BLaER1 (cell line): ENCODE data around the gene HOXB2.

ENCODE experiments used
- H3K27ac ChIP-seq: shearing (Covaris generic); formaldehyde crosslinking; 2 replicates; pipeline ENCODE4 v1.8.1; 2022
- H3K27me3 ChIP-seq: shearing (Covaris generic); formaldehyde crosslinking; 2 replicates; pipeline ENCODE4 v1.8.1; 2022
- H3K36me3 ChIP-seq: shearing (Covaris generic); formaldehyde crosslinking; 2 replicates; pipeline ENCODE4 v1.8.1; 2022
- H3K4me1 ChIP-seq: shearing (Covaris generic); formaldehyde crosslinking; 2 replicates; pipeline ENCODE4 v1.8.1; 2022
- H3K4me2 ChIP-seq: shearing (Covaris generic); formaldehyde crosslinking; 2 replicates; pipeline ENCODE4 v1.8.1; 2022
- H3K4me3 ChIP-seq: shearing (Covaris generic); formaldehyde crosslinking; 2 replicates; pipeline ENCODE4 v1.8.1; 2022
- H3K9ac ChIP-seq: shearing (Covaris generic); formaldehyde crosslinking; 2 replicates; pipeline ENCODE4 v1.8.1; 2022
- H3K9me3 ChIP-seq: shearing (Covaris generic); formaldehyde crosslinking; 2 replicates; pipeline ENCODE4 v1.8.1; 2022
- H4K20me1 ChIP-seq: shearing (Covaris generic); formaldehyde crosslinking; 2 replicates; pipeline ENCODE4 v1.8.1; 2022
- Cebpa-rat ChIP-seq: shearing (Covaris generic); IDR thresholded peaks from 2 replicates; pipeline ENCODE4 v1.8.1; 2022

The HOXB2 gene

DNA sequence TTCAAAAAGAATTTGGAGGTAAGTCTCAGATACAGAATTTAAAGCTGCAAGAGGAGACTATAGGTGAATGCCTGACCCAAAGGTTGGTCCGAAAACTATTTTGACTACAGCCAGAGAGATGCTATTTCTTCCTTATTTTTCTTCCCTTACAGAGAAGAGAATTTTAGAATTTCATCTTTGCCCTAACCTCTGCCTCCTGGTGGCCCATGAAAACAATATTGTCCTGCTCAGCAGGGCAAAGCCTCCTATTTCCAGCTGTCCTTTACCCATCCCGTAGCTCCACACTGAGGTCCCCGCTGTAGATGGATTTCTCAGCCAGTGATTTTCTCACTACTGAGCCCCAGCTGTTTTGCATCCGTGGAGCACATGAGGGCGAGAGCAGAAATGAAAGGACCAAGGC is 38.7 kb downstream of the HOXB2 start:
- Histone ChIP-seq H3K9ac (no peak overlapping the region), H3K4me2 (no peak overlapping the region), H3K4me1 (no peaks in the 10 kb centered on the region), H3K27ac (no peak overlapping the region), H3K27me3 (no peaks in the 10 kb centered on the region), H3K36me3 (no peaks in the 10 kb centered on the region), H3K4me3 (no peak overlapping the region), H4K20me1 (no peaks in the 10 kb centered on the region), H3K9me3 (no peaks in the 10 kb centered on the region)
- TF ChIP-seq Cebpa-rat = no peak

DNA sequence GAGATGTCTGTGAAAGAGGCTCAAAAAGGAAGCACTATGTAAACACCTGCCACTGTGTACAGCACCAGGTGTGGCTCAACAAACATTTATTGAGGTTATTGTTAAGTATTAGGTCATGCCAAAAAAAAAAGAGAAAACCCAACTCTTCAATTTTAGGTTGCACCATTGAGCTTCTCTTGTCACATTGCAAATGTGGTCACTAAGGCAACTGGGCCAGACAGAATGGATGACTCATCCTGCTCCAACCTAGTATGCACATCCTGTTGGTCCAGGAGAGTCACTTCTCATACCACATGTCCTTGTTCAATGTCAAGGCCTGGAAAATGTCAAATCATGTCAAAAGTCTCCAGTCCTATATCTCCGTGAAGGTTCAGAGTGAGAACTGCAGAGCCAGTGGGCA is 39.1 kb downstream of the HOXB2 start:
- H3K4me1 ChIP-seq = no peaks in the 10 kb centered on the region
- H3K36me3 ChIP-seq = no peaks in the 10 kb centered on the region
- H3K9ac ChIP-seq = no peak overlapping the region
- no peaks in the 10 kb centered on the region for H3K9me3 ChIP-seq
- no peak overlapping the region for H3K27ac ChIP-seq
- no peaks in the 10 kb centered on the region for H3K27me3 ChIP-seq
- no peak overlapping the region for H3K4me2 ChIP-seq
- TF ChIP-seq Cebpa-rat = no peak
- H4K20me1 ChIP-seq = no peaks in the 10 kb centered on the region
- no peak overlapping the region for H3K4me3 ChIP-seq

DNA sequence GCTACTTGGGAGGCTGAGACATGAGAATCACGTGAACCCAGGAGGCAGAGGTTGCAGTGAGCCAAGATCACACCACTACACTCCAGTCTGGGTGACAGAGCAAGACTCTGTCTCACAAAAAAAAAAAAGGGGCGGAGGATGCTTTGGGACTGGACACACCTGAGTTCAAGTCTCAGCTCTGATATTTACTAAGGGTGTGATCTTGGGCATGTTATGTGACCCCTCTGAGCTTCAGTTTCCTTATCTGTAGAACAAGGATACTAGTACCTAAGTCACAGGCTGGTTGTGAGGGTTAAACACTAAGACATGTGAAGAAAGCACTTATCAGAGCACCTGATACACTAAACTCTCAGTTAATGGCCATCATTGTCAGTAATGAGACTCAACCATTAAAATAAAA is 40.0 kb downstream of the HOXB2 start:
- Histone ChIP-seq H3K36me3 (no peaks in the 10 kb centered on the region), H3K4me1 (no peaks in the 10 kb centered on the region), H3K4me3 (no peak overlapping the region), H3K9me3 (no peaks in the 10 kb centered on the region), H3K27me3 (no peaks in the 10 kb centered on the region), H3K4me2 (no peak overlapping the region), H3K27ac (no peak overlapping the region), H3K9ac (no peak overlapping the region), H4K20me1 (no peaks in the 10 kb centered on the region)
- TF ChIP-seq Cebpa-rat = no peak

DNA sequence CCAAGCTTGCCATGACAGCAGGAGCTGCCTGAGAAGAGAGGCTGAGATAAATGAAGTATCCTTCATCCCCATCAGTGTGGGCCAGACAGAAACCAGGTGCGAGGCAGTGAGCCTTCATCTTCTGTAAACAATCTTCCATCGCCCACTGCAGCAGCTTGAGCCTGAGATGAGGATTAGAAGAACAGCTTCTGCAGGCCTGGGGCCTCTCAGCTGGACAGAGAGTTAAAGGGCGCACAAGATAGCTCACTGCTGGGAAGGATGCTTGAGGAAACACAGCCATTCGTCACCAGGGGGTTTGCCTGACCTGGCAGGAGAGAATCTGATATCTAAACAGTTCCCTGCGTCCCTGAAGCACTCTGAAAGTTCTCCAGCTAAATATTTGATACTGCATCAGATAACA is 41.2 kb downstream of the HOXB2 start:
- Histone ChIP-seq H3K9me3 (no peaks in the 10 kb centered on the region), H3K4me2 (no peak overlapping the region), H3K4me1 (no peaks in the 10 kb centered on the region), H3K36me3 (no peaks in the 10 kb centered on the region), H3K9ac (no peak overlapping the region), H3K27me3 (no peaks in the 10 kb centered on the region), H3K27ac (no peak overlapping the region), H4K20me1 (no peaks in the 10 kb centered on the region), H3K4me3 (no peak overlapping the region)
- TF ChIP-seq Cebpa-rat = no peak

DNA sequence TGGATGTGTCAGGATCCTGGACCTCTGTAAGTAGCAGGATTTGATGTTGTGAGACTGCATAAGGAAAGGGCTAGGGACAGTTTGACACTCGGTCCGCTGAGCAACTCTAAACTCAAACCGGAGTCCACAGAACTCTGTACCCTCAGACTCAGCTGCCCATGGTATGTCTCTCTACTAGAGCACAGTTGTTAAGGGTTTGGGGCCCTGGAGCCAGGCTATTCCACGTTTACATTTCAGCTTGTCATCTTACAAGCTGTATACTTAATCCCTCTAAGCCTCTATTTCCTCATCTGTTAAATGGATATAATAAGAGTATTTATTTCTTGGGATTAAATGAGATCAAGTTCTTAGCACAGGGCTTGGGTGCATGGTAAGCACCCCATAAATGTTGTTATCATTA is 42.0 kb downstream of the HOXB2 start:
- no peaks in the 10 kb centered on the region for H4K20me1 ChIP-seq
- H3K4me2 ChIP-seq = no peak overlapping the region
- H3K9ac ChIP-seq = no peak overlapping the region
- H3K4me1 ChIP-seq = no peaks in the 10 kb centered on the region
- no peaks in the 10 kb centered on the region for H3K36me3 ChIP-seq
- no peaks in the 10 kb centered on the region for H3K9me3 ChIP-seq
- H3K27ac ChIP-seq = no peak overlapping the region
- no peak for TF ChIP-seq Cebpa-rat
- H3K4me3 ChIP-seq = no peak overlapping the region
- no peaks in the 10 kb centered on the region for H3K27me3 ChIP-seq

DNA sequence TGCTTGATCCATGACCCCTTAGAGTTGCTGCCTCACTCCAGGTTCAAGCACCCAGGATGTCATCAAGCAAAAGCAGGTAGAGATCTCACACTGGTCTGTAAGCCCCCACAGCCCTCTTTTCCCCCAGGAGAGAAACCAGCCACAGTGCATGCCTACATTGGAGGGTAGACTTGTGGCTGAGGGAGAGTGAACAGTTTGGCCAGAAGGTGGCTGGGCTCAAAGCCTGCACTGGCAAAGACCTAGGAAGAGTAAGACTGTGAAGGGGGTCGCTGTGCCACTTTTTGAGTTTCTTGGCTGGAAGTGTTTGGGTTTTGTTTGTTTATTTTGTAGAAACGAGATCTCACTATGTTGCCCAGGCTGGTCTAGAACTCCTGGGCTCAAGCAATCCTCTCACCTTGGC is 42.6 kb downstream of the HOXB2 start:
- Histone ChIP-seq H3K36me3 (no peaks in the 10 kb centered on the region), H3K9ac (no peak overlapping the region), H4K20me1 (no peaks in the 10 kb centered on the region), H3K27me3 (no peaks in the 10 kb centered on the region), H3K9me3 (no peaks in the 10 kb centered on the region), H3K4me3 (no peak overlapping the region), H3K4me1 (no peaks in the 10 kb centered on the region), H3K4me2 (no peak overlapping the region), H3K27ac (no peak overlapping the region)
- no peak for TF ChIP-seq Cebpa-rat

DNA sequence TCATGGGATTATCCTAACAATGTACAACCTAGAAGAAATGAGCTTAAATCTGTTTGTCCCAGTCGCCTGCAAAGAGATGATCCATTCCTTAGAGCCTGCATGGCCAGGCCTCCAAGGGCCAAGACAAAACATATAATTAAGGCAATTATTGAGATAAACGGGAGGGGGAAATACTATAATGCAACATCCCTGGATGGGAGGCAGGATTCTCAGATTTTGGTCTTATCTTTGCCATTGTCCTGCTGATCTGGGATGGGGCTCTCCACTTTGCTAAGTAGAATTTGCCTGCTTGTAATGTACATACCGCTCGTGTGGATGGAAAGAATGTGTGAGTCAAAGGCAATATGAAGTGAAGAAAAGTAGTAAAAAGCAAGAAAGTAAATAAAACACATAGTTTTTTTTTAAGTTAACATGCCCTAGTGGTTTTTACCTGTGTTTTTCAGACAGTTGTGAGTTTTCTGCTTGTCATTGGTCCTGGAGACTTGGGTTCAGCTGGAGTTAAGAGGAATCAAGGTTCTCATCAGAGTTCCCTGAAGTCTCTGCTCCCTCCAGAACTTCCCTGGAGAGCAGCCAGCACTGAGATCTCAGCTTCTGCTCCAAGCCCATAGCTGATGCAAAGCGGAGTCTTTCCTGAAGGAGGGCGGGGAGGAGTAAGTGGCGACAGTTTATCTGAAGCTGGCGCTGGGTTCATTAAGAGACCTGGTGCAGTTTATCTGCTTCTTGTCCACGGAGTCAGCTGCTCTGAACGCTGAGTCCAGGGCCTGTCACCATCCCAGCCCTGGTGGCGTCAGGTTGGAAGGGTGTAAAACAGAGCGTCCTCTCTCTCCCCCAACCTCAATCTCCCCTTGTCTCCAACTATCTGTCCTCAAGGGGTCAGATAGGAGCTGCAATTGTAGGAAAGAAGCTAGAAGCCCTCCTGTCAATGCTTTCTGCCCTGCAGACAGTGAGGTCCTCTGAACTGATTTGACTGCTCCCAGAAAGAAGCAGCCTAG is 44.2 kb downstream of the HOXB2 start:
- H3K36me3 ChIP-seq = no peaks in the 10 kb centered on the region
- H3K9me3 ChIP-seq = no peaks in the 10 kb centered on the region
- no peak for TF ChIP-seq Cebpa-rat
- H3K4me1 ChIP-seq = no peaks in the 10 kb centered on the region
- H3K4me3 ChIP-seq = no peak overlapping the region
- no peak overlapping the region for H3K4me2 ChIP-seq
- no peaks in the 10 kb centered on the region for H3K27me3 ChIP-seq
- H3K27ac ChIP-seq = no peak overlapping the region
- H3K9ac ChIP-seq = no peak overlapping the region
- H4K20me1 ChIP-seq = no peaks in the 10 kb centered on the region

DNA sequence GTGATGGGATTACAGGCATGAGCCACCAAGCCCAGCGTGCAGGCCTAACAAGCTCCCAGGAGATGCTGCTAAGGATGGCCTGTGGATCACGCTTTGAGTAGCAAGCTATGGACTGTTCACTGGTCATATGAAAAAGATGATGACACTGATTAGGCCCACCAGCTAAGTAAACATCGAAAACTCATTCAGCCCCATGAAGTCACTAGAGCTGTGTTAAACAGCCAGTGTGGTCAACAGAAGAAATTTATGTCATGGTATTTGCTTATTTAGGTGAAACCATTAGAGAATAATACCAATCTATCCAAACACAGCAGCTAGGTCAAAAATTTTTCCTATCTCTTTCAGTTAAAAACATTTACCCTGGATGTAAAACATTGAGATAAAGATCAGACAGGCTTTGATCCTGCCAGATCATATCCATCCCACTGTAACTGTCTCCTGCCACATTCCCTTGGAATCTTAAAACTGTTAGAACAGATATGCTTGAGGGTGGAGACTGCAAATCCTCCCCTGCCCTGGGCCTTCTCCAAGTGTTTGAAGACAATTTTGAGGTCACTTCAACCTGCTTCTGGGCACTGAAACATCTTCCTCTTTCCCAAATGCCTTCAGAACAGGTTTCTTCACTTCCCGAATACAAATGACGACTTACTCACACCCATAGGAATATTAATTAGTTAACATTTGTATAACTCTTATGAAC is 45.0 kb downstream of the HOXB2 start:
- H3K27ac ChIP-seq = no peak overlapping the region
- H3K36me3 ChIP-seq = no peaks in the 10 kb centered on the region
- no peaks in the 10 kb centered on the region for H3K9me3 ChIP-seq
- H3K4me3 ChIP-seq = no peak overlapping the region
- H4K20me1 ChIP-seq = no peaks in the 10 kb centered on the region
- H3K4me2 ChIP-seq = no peak overlapping the region
- no peaks in the 10 kb centered on the region for H3K4me1 ChIP-seq
- no peak for TF ChIP-seq Cebpa-rat
- H3K9ac ChIP-seq = no peak overlapping the region
- no peaks in the 10 kb centered on the region for H3K27me3 ChIP-seq

DNA sequence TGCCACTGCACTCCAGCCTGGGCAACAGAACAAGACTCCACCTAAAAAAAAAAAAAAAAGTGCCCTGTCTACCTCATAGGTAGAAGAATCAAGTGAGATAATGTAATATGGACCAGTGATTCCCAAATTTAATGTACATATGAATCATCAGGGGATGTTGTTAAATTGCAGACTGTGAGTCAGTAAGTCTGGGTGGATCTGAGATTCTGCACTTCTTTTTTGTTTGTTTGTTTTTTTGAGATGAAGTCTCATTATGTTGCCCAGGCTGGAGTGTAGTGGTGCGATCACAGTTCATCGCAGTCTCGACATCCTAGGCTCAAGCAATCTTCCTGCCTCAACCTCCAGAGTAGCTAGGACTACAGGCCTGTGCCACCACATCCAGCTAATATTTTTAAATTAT is 45.7 kb downstream of the HOXB2 start:
- H3K27me3 ChIP-seq = no peaks in the 10 kb centered on the region
- TF ChIP-seq Cebpa-rat = no peak
- no peak overlapping the region for H3K27ac ChIP-seq

DNA sequence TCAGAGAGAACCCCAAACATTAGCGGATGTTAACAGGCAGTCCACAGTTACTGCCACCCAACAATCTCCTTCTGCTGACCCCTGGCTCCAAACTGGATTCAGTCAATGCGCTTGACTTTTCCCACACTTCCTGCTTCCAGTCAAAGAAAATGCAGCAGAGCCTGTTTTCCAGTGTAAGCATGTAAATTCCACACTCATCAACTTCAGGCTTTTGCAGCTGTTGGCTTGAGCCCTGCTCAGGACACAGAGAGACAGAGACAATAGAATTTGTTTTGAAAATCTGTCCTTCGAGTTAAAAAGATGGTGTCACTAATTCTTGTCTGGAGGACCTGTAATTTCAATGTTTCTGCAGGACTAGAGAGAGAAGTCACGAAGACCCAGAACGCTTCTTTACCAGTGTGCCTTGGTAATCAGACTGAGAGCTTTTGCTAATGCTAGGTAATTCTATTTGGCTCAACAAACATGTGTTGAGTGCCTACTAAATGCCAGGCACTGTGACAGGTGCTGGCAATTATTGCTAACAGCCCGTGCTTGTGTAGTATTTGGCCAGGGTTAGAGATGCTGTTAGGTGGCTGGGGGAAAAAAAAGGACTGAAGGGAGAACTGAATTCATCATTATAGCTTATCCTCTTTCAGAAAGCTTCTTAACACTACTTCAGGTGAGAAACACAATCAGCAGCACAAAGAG is 46.6 kb downstream of the HOXB2 start:
- Histone ChIP-seq H3K4me2 (no peak overlapping the region), H3K4me1 (peaks cover 2% of the 10 kb centered on the region), H3K9ac (no peak overlapping the region), H3K27ac (no peak overlapping the region), H3K9me3 (no peaks in the 10 kb centered on the region), H3K27me3 (peaks cover 3% of the 10 kb centered on the region), H4K20me1 (no peaks in the 10 kb centered on the region), H3K36me3 (no peaks in the 10 kb centered on the region), H3K4me3 (no peak overlapping the region)
- TF ChIP-seq Cebpa-rat = no peak

More for the DNA sequence above, 45.7 kb downstream of the HOXB2 start:
- H3K9ac ChIP-seq = no peak overlapping the region
- H3K4me3 ChIP-seq = no peak overlapping the region
- H3K4me2 ChIP-seq = no peak overlapping the region
- H4K20me1 ChIP-seq = no peaks in the 10 kb centered on the region
- H3K36me3 ChIP-seq = no peaks in the 10 kb centered on the region
- H3K9me3 ChIP-seq = no peaks in the 10 kb centered on the region
- H3K4me1 ChIP-seq = no peaks in the 10 kb centered on the region
